ENCODE measurements around the gene TBC1D32.
"Not testable (repeated sequence)": the region's sequence is repeated elsewhere in the genome, so short reads cannot be mapped to it uniquely, and the experiment has no call there.

The TBC1D32 gene

GRCh38 chr6:121055572-121056163 lies 278.6 kb downstream of the TBC1D32 start:
- H3K9me3 ChIP-seq (ENCODE audit: control insufficient read depth, insufficient read depth, low read length), result no peaks in the 10 kb centered on the region
- no peak overlapping the region for H3K4me3 ChIP-seq (ENCODE audit: low read depth, low read length)
- no peaks in the 10 kb centered on the region for H3K4me1 ChIP-seq (ENCODE audit: control insufficient read depth, insufficient read depth, low read length)
- H3K36me3 ChIP-seq (ENCODE audit: control insufficient read depth, insufficient read depth, low read length), result no peaks in the 10 kb centered on the region
- H3K9ac ChIP-seq (ENCODE audit: low read depth, low read length), result no peak overlapping the region
- no peak overlapping the region for H3K27ac ChIP-seq (ENCODE audit: low read depth, low read length)
- H3K27me3 ChIP-seq (ENCODE audit: control insufficient read depth, insufficient read depth, low read length), result no peaks in the 10 kb centered on the region

- not testable (repeated sequence) for H3K9me3 ChIP-seq (ENCODE audit: control insufficient read depth, insufficient read depth, low read length); H3K27ac ChIP-seq (ENCODE audit: low read depth, low read length); H3K4me1 ChIP-seq (ENCODE audit: control insufficient read depth, insufficient read depth, low read length); H3K36me3 ChIP-seq (ENCODE audit: control insufficient read depth, insufficient read depth, low read length); H3K9ac ChIP-seq (ENCODE audit: low read depth, low read length); H3K27me3 ChIP-seq (ENCODE audit: control insufficient read depth, insufficient read depth, low read length); H3K4me3 ChIP-seq (ENCODE audit: low read depth, low read length)
These were observed 285.7 kb downstream of the TBC1D32 start for GRCh38 chr6:121048593-121048992.

GRCh38 chr6:121044905-121045304 lies 289.4 kb downstream of the TBC1D32 start:
- not testable (repeated sequence) for H3K27ac ChIP-seq (ENCODE audit: low read depth, low read length); H3K36me3 ChIP-seq (ENCODE audit: control insufficient read depth, insufficient read depth, low read length); H3K9ac ChIP-seq (ENCODE audit: low read depth, low read length); H3K27me3 ChIP-seq (ENCODE audit: control insufficient read depth, insufficient read depth, low read length); H3K4me1 ChIP-seq (ENCODE audit: control insufficient read depth, insufficient read depth, low read length); H3K9me3 ChIP-seq (ENCODE audit: control insufficient read depth, insufficient read depth, low read length); H3K4me3 ChIP-seq (ENCODE audit: low read depth, low read length)

- H3K36me3 ChIP-seq (ENCODE audit: control insufficient read depth, insufficient read depth, low read length); H3K4me3 ChIP-seq (ENCODE audit: low read depth, low read length); H3K27me3 ChIP-seq (ENCODE audit: control insufficient read depth, insufficient read depth, low read length); H3K27ac ChIP-seq (ENCODE audit: low read depth, low read length); H3K4me1 ChIP-seq (ENCODE audit: control insufficient read depth, insufficient read depth, low read length); H3K9ac ChIP-seq (ENCODE audit: low read depth, low read length); H3K9me3 ChIP-seq (ENCODE audit: control insufficient read depth, insufficient read depth, low read length): not testable (repeated sequence)
These were observed 290.6 kb downstream of the TBC1D32 start for GRCh38 chr6:121043706-121044105.

GRCh38 chr6:121043211-121043610 lies 291.1 kb downstream of the TBC1D32 start:
- H3K36me3 ChIP-seq (ENCODE audit: control insufficient read depth, insufficient read depth, low read length); H3K4me1 ChIP-seq (ENCODE audit: control insufficient read depth, insufficient read depth, low read length); H3K9me3 ChIP-seq (ENCODE audit: control insufficient read depth, insufficient read depth, low read length); H3K27ac ChIP-seq (ENCODE audit: low read depth, low read length); H3K27me3 ChIP-seq (ENCODE audit: control insufficient read depth, insufficient read depth, low read length); H3K9ac ChIP-seq (ENCODE audit: low read depth, low read length); H3K4me3 ChIP-seq (ENCODE audit: low read depth, low read length): not testable (repeated sequence)

- no peaks in the 10 kb centered on the region for H3K36me3 ChIP-seq (ENCODE audit: control insufficient read depth, insufficient read depth, low read length)
- H3K4me3 ChIP-seq (ENCODE audit: low read depth, low read length), result no peak overlapping the region
- no peak overlapping the region for H3K27ac ChIP-seq (ENCODE audit: low read depth, low read length)
- H3K27me3 ChIP-seq (ENCODE audit: control insufficient read depth, insufficient read depth, low read length), result no peaks in the 10 kb centered on the region
- H3K9me3 ChIP-seq (ENCODE audit: control insufficient read depth, insufficient read depth, low read length), result no peaks in the 10 kb centered on the region; the same call in 1 of the 2 replicates
- no peak overlapping the region for H3K9ac ChIP-seq (ENCODE audit: low read depth, low read length)
- no peaks in the 10 kb centered on the region for H3K4me1 ChIP-seq (ENCODE audit: control insufficient read depth, insufficient read depth, low read length)
These were observed 291.5 kb downstream of the TBC1D32 start for GRCh38 chr6:121042766-121043165.

GRCh38 chr6:121040831-121041230 lies 293.4 kb downstream of the TBC1D32 start:
- no peaks in the 10 kb centered on the region for H3K4me1 ChIP-seq (ENCODE audit: control insufficient read depth, insufficient read depth, low read length)
- no peak overlapping the region for H3K27ac ChIP-seq (ENCODE audit: low read depth, low read length)
- H3K9me3 ChIP-seq (ENCODE audit: control insufficient read depth, insufficient read depth, low read length), result no peaks in the 10 kb centered on the region; the same call in 1 of the 2 replicates
- no peaks in the 10 kb centered on the region for H3K36me3 ChIP-seq (ENCODE audit: control insufficient read depth, insufficient read depth, low read length)
- H3K27me3 ChIP-seq (ENCODE audit: control insufficient read depth, insufficient read depth, low read length), result no peaks in the 10 kb centered on the region
- H3K9ac ChIP-seq (ENCODE audit: low read depth, low read length), result no peak overlapping the region
- no peak overlapping the region for H3K4me3 ChIP-seq (ENCODE audit: low read depth, low read length)

- Histone ChIP-seq H3K9ac (ENCODE audit: low read depth, low read length) (no peak overlapping the region), H3K27me3 (ENCODE audit: control insufficient read depth, insufficient read depth, low read length) (no peaks in the 10 kb centered on the region), H3K36me3 (ENCODE audit: control insufficient read depth, insufficient read depth, low read length) (no peaks in the 10 kb centered on the region), H3K27ac (ENCODE audit: low read depth, low read length) (no peak overlapping the region), H3K4me1 (ENCODE audit: control insufficient read depth, insufficient read depth, low read length) (no peaks in the 10 kb centered on the region), H3K4me3 (ENCODE audit: low read depth, low read length) (no peak overlapping the region), H3K9me3 (ENCODE audit: control insufficient read depth, insufficient read depth, low read length) (no peaks in the 10 kb centered on the region)
These were observed 301.2 kb downstream of the TBC1D32 start for GRCh38 chr6:121033091-121033490.

GRCh38 chr6:121032268-121033006 lies 301.8 kb downstream of the TBC1D32 start:
- no peaks in the 10 kb centered on the region for H3K36me3 ChIP-seq (ENCODE audit: control insufficient read depth, insufficient read depth, low read length)
- no peaks in the 10 kb centered on the region for H3K4me1 ChIP-seq (ENCODE audit: control insufficient read depth, insufficient read depth, low read length)
- no peak overlapping the region for H3K27ac ChIP-seq (ENCODE audit: low read depth, low read length)
- H3K4me3 ChIP-seq (ENCODE audit: low read depth, low read length), result no peak overlapping the region
- H3K9ac ChIP-seq (ENCODE audit: low read depth, low read length), result no peak overlapping the region
- no peaks in the 10 kb centered on the region for H3K9me3 ChIP-seq (ENCODE audit: control insufficient read depth, insufficient read depth, low read length)
- H3K27me3 ChIP-seq (ENCODE audit: control insufficient read depth, insufficient read depth, low read length), result no peaks in the 10 kb centered on the region
